ENCODE results near the gene AGMAT. TPM values are rescaled to one million over a fixed set of nuclear protein-coding genes. Genes with fewer than 3 reads are reported as not detected.

The AGMAT gene
- total and polyA plus RNA-seq, 2 of the 8 experiments (the other 6 are each of a cell fraction or from before 2014, with no cell fraction given): 3.7 to 5.8 TPM

DNA sequence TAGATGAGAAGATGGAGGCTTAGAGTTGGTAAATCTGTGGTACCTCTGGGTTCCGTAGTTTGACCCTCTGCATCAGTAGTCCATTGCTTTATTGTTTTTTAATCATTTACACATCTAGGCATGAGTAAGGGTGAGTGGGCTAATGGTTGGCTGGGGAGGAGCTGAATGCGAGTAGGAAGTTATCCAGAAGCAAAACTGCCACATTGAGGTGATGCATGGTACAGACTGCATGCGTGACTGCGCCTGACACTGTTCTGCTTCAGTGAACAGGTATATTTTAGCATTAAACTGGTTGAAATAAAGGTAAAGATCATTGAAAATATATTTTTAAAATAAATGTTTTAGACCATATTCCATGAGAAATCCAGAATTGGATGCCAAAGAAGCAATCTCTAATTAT is 53.8 kb downstream of the AGMAT start (continued):
- TF ChIP-seq RXRA (IDR thresholded peaks at IDR 0.05; ENCODE audit: insufficient read depth, low read depth, low read length): no peak
